ENCODE data around the gene TAF1B.

Gene TAF1B

GRCh38 chr2:9967053-9967775 is 123.9 kb downstream of the TAF1B start:
- TF ChIP-seq CTCF (IDR thresholded peaks at IDR 0.05; ENCODE audit: low read length, missing control alignments) = no peak
- no peak for DNase-seq (ENCODE audit: low read depth)
- no peak overlapping the region for H3K4me3 ChIP-seq (replicated peaks; ENCODE audit: low read depth, low read length)

GRCh38 chr2:9968553-9969497 is 125.6 kb downstream of the TAF1B start:
- DNase-seq (ENCODE audit: low read depth) = no peak
- no peak for TF ChIP-seq CTCF (IDR thresholded peaks at IDR 0.05; ENCODE audit: low read length, missing control alignments)
- H3K4me3 ChIP-seq (replicated peaks; ENCODE audit: low read depth, low read length) = no peak overlapping the region

- no peak overlapping the region for H3K4me3 ChIP-seq (replicated peaks; ENCODE audit: low read depth, low read length)
- no peak for DNase-seq (ENCODE audit: low read depth)
- no peak for TF ChIP-seq CTCF (IDR thresholded peaks at IDR 0.05; ENCODE audit: low read length, missing control alignments)
Observed at GRCh38 chr2:9970200-9971044, 127.1 kb downstream of the TAF1B start.

GRCh38 chr2:9971105-9971818 is 128.0 kb downstream of the TAF1B start:
- DNase-seq (ENCODE audit: low read depth) = no peak
- H3K4me3 ChIP-seq (replicated peaks; ENCODE audit: low read depth, low read length) = no peak overlapping the region
- TF ChIP-seq CTCF (IDR thresholded peaks at IDR 0.05; ENCODE audit: low read length, missing control alignments) = no peak

GRCh38 chr2:9971890-9972289 is 128.6 kb downstream of the TAF1B start:
- TF ChIP-seq CTCF (IDR thresholded peaks at IDR 0.05; ENCODE audit: low read length, missing control alignments) = no peak
- H3K4me3 ChIP-seq (replicated peaks; ENCODE audit: low read depth, low read length) = no peak overlapping the region
- DNase-seq (ENCODE audit: low read depth) = no peak
